HG02588 (cell line): ENCODE results near the gene PRICKLE3.

Source experiments
- ATAC-seq: cut with Tn5 transposase; IDR thresholded peaks from one replicate; pipeline ENCODE4 v1.9.1; 2021; ENCODE audit warnings: mild to moderate bottlenecking, moderate library complexity; ENCODE audit not compliant: unreplicated experiment

The PRICKLE3 gene

GRCh38 chrX:49186125-49187027 is at the start of gene PRICKLE3:
Gene PRICKLE3 (minus strand): TSS chrX:49186373. CDS start chrX:49186297, 76 bp downstream.
- peak; percentile 23 for ATAC-seq

DNA sequence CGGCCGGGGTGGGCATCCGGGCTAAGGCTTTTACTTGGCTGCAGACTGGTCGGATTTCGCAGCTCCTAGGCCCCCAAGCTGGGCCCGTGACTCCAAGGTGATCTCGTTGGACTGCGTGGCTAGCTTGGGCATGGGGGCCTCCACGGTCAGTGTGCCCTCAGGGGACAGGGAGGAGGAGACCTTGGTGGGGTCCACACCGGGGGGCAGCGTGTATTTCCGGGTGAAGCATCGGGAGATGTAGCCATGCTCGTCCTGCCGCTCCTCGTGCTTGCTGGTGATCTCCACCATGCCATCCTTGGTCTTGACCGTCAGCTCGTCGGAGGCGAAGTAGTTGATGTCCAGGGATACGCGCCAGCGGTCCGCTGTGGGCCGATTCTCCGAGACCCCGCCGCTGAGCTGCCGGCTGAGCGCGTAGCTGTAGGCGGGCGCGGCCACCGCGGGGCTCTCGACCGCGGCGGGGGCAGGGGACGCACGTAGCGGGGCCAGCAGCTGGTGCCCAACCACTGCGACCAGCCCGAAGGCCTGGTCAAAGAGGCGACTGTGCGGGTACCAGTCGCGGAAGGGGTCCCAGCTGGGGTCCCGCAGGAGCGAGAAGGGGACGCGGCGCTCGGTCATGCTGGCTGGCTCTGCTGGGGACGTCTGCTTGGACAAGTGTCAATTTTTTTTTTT is 47.8 kb upstream of the PRICKLE3 start:
- no peak for ATAC-seq

DNA sequence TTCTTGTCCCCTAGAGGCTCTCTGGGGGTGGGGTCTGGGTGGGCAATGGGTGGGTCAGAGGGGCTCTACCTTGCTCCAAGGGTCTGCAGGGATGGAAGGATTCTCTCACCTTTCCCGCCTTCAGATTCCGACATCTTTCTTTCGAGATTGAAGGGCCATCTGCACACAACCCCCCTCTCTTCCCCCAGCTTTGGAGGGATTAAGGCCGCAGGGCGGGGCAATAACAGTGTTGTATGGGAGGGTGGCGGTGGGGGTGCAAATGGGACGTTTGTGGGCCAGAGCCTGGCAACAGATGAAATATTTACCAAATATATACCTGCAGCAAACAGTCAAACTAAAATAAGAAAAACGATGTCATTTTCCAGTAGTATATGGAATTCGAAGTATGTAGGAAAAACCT is 47.0 kb upstream of the PRICKLE3 start, which contains the start of gene CACNA1F:
Gene CACNA1F, minus strand, starts transcription at position 165 of the 400 bp plus-strand sequence. Its CDS starts 31 bp downstream, at position 134.
- no peak for ATAC-seq

DNA sequence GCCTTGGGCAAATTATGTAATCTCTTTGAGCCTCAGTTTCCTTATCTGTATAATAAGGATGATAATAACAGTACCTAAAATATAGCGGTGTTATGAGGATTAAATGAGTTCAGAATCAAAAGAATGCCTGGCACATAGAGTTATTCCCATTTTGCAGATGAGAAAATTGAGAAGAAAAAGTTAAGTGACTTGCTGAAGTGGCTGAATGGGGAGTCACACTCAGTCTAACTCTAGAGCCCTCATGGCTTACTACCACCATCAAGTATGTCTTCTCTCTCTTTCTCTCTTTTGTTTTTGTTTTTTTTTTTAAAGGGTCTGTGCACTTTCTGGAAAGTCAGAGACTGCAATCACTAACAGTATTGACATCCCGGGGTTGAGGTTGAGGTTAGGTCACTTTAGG is 46.4 kb upstream of the PRICKLE3 start:
- ATAC-seq, result no peak

DNA sequence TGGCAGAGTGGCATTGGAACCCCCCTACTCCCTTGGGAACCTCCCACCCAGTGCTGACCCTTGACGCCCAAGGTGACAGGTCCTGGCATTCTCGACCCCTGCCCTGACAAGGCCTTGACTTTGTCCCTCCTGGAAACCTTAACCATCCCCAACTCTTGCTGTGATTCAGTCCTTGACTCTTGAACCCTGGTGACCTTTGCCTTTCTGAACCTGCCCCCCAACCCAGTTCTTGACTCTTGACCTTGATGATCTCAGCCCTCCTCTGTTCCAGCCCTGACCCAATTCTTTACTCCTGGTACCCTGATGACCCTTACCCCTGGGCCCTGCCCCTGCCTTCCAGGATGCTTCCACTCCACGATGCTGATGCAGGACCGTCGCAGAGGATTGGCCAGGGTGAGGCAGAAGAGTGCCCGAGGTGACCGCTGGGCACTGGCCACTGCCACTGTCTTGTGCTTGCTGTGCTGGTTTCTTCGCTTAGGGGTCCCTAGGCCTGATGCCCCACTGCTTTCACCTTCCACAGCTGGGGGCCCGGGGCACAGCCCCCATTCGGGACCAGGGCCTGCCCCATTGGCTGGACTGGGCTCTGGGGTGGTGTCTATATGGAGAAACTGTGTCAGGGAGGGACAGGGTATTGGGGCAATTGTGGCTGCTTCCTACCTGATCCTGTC is 45.3 kb upstream of the PRICKLE3 start:
- no peak for ATAC-seq

DNA sequence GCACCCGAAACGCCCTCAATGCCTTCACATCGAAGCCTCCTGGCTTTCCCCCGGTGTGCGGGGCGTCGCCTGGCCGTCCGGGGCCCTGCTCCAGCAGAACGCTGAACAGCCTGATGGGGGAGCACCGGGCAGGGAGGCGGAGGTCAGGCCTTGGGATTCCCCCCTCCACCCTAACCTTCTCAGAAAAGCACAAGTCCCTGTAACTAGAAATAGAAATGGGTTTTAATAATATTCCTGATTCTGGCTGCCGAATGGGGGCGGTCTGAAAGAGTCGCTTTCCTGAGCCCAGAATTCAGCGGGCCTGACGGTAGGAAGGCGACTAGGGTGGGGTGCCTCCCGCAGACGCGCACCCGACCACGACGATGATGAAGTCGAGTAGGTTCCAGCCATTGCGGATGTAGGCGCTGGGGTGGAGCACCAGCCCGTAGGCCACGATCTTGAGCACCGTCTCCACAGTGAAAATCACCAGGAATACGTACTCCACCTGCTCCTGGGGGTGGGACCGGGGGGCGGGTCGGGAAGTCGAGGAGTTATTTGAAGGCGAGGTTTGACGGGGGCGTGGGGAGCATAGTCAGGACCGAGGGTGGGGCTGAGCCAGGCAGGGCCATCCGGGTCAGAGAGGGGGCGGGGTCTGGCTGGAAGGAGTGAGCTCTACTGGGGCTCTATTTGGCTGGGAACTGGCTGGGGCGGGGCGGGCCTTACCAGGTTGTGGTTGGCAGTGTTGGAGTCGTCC is 44.5 kb upstream of the PRICKLE3 start:
- peak; percentile 73 for ATAC-seq

- ATAC-seq, result no peak
Observed at GRCh38 chrX:49228185-49228584, 42.0 kb upstream of the PRICKLE3 start.

DNA sequence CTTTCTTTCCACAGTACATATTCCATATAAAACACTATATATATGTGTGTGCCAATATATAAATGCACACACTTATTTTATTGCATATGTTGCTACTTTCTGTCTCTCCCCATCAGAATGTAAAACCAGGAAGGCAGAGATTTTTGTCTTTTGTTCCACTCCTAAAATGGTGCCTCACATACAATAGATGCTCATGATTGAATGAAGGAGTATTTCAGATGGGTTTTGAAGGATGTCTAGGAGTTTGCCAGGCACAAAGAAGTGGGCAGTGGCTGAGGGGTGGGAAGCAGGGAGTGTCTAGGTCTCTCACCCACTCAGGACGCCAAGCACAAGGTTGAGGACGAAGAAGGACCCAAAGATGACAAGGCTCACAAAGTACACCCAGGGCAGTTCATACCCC is 41.6 kb upstream of the PRICKLE3 start:
- no peak for ATAC-seq

DNA sequence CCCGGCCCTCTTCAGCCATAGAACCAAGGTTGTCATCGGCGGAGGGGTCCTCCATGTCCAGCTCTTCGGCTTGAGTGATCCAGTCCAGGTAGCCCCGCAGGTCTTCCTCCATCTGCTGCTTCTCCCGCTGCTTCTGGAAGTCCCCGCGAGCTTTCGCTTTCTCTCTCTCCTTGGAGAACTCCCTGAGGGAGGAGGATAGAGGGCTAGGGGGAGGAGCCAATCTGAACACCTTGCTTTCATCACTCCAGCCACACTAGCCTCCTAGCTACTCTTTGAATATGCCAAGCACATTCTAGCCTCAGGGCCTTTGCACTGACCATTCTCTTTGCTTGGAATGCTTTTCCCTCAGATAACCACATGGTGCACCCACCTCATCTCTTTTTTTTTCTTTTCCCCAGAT is 40.8 kb upstream of the PRICKLE3 start:
- no peak for ATAC-seq

DNA sequence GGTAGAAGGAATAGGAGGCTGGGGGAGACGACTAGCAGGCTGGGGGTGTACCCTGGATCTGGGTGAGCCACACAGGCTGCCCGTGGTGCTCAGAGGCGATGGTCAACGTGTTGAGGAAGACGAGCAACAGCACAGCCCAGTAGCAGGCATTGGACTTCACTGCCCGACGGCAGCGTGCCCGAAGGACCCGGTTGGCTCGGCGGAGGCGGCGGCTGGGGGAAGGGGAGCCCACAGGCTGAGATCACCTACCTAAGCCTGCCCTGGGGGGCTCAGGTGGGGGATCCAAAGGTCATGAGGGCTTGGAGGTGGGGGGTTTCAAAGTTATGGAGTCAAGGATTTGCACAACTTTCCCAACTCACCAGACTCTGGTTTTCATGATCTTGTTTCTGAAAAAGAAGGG is 39.7 kb upstream of the PRICKLE3 start:
- no peak for ATAC-seq

DNA sequence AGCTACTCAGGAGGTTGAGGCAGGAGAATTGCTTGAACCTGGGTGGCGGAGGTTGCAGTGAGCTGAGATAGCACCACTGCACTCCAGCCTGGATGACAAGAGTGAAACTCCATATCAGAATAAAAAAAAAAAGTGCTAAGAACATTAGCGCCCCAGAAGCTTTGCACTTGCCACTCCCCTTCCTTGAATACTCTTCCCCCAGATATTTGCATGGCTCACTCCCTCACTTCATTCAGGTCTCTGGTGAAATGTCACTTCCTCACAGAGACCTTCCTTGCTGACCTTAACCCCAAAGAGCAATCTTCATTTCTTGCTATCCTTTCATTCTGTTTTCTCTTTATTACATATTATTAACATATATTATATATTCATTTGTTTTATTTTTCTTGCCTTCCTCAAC is 35.7 kb upstream of the PRICKLE3 start:
- ATAC-seq, result no peak

GRCh38 chrX:49220100-49220499 is 33.9 kb upstream of the PRICKLE3 start:
- no peak for ATAC-seq

DNA sequence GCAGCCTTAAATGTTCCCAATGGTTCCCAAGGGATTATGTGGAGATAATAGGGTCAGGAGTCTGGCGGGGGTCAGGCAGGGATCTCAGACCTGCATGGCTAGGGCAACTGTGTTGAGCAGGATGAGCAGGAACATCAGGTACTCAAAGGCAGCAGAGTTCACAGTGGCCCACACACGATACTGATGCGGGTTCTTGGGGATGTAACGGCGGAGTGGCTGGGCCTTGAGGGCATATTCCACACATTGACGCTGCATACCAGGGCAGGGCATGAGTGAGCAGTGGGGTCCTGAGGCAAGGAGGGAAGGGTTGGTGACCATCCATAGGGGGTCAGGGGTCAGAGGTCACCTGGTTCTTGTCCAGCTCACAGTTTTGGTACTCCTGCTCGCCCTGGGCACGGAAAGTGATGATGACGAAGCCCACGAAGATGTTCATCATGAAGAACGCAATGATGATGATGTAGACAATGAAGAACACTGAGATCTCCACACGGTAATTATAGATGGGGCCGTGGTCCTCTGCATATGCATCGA is 28.9 kb upstream of the PRICKLE3 start:
- ATAC-seq, result no peak

- no peak for ATAC-seq
Observed at GRCh38 chrX:49214416-49214815, 28.2 kb upstream of the PRICKLE3 start.

GRCh38 chrX:49212861-49213260 is 26.7 kb upstream of the PRICKLE3 start:
- no peak for ATAC-seq

DNA sequence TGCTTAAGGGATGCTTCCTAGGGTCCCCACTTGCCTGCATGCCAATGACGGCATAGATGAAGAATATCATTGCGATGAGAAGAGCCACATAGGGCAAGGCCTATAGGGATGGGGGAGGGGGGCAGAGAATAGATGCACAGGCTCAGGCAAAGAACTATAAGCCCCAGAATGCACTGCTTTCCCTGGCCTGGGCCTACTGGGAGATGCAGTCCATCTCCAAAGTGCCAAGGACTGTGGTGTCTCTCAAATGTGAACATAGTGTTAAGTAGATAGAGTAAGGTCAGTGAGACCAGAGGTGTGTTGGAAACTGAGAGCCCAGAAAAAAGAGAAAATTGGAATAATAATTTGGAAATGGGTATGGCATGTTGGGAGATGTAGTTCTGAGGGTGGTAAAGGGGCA is 26.0 kb upstream of the PRICKLE3 start:
- no peak for ATAC-seq

DNA sequence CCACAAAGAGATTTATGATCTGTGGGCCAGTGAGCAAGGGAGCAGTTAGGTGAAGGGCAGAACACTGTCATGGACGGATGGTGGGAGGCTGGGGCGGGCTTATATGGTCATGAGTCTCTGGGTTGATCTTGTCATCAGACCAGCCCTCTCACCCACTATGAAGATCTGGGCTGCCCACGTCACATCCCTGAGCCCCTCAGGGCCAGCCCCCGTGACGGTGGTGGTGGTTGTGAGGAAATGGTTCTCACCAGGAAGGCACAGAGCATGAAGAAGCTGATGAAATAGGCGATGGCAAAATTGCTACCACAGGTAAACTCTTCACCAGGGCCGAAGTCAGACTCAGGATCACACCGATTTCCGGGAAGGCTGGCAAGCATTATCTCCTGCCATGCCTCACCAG is 24.9 kb upstream of the PRICKLE3 start:
- ATAC-seq, result no peak

DNA sequence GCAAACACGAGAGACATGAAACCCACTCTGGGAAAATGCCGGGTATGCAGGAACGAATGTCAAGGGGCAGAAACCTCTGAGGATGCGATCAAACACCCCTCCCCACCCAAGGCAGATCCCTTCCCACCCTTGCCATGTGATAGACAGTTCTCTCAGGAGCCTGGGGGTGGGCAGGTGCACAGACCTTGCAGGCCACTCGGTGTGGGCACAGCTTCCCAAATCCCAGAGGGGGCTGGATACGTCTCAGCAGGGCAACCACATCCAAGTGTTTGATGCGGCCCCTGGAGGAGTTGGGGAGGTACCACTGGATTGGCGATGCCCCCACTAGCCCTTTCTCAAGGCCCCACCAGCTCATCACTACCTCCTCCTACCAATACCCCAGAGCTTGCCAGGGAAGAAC is 24.2 kb upstream of the PRICKLE3 start:
- no peak for ATAC-seq

GRCh38 chrX:49209434-49210251 is 23.5 kb upstream of the PRICKLE3 start:
- ATAC-seq, result no peak

GRCh38 chrX:49208399-49208798 is 22.2 kb upstream of the PRICKLE3 start:
- no peak for ATAC-seq
